GM18519 (cell line): ENCODE results near the gene GSTM4.
"Not testable (repeated sequence)": the region's sequence is repeated elsewhere in the genome, so short reads cannot be mapped to it uniquely, and the experiment has no call there.

Experiments
- ATAC-seq: cut with Tn5 transposase; IDR thresholded peaks from one replicate; pipeline ENCODE4 v1.9.1; 2021; ENCODE audit warnings: mild to moderate bottlenecking, moderate library complexity; ENCODE audit not compliant: unreplicated experiment, low FRiP score

The GSTM4 gene

GRCh38 chr1:109691759-109692158 is 35.9 kb downstream of the GSTM4 start:
- ATAC-seq: no peak

- not testable (repeated sequence) for ATAC-seq
These were observed 38.5 kb downstream of the GSTM4 start for GRCh38 chr1:109694400-109694799.

- not testable (repeated sequence) for ATAC-seq
These were observed 39.2 kb downstream of the GSTM4 start for GRCh38 chr1:109695138-109695537.

- no peak for ATAC-seq
These were observed 41.2 kb downstream of the GSTM4 start for GRCh38 chr1:109697066-109697465.

GRCh38 chr1:109697861-109698260 is 42.0 kb downstream of the GSTM4 start:
- not testable (repeated sequence) for ATAC-seq

- not testable (repeated sequence) for ATAC-seq
These were observed 47.0 kb downstream of the GSTM4 start for GRCh38 chr1:109702940-109703339.

- ATAC-seq: no peak
These were observed 48.3 kb downstream of the GSTM4 start for GRCh38 chr1:109704173-109704572.

GRCh38 chr1:109705411-109705810 is 49.5 kb downstream of the GSTM4 start:
- ATAC-seq: no peak

- not testable (repeated sequence) for ATAC-seq
These were observed 53.0 kb downstream of the GSTM4 start for GRCh38 chr1:109708949-109709348.

GRCh38 chr1:109709822-109710221 is 53.9 kb downstream of the GSTM4 start:
- ATAC-seq: not testable (repeated sequence)
